CD4-positive, alpha-beta memory T cell (primary cell): ENCODE data around the gene MAP3K9. TPM values are rescaled to one million over a fixed set of nuclear protein-coding genes. Genes with fewer than 3 reads are reported as not detected.

Experiments used
- CTCF ChIA-PET: fragments of 350-600 bp; sonication (Branson Sonifier 250); formaldehyde crosslinking; loops from one replicate; lab custom pipeline; 2021; ENCODE audit warnings: inconsistent platforms; ENCODE audit not compliant: partially characterized antibody; lab: Charles Lee
- POLR2A ChIA-PET: fragments of 350-600 bp; sonication (Branson Sonifier 250); formaldehyde crosslinking; loops from one replicate; lab custom pipeline; 2021; ENCODE audit not compliant: partially characterized antibody; lab: Charles Lee
- DNase-seq, 5 donors: peaks; one replicate each; pipeline versions ENCODE4 v3.0.0 to v3.0.0-alpha.2; 2020 to 2022; ENCODE audit warnings: mixed read lengths in 1 of 5
- H3K27ac ChIP-seq: one replicate; pipeline ENCODE4 v1.7.0; 2013; ENCODE audit warnings: low read depth, low read length
- H3K27me3 ChIP-seq: 2 replicates; pipeline ENCODE4 v1.7.0; 2013; ENCODE audit warnings: mild to moderate bottlenecking, low read length, moderate library complexity; ENCODE audit not compliant: insufficient read depth
- H3K36me3 ChIP-seq: 2 replicates; pipeline ENCODE4 v1.7.0; 2013; ENCODE audit warnings: mild to moderate bottlenecking, low read length, moderate library complexity; ENCODE audit not compliant: insufficient read depth
- H3K4me1 ChIP-seq: 2 replicates; pipeline ENCODE4 v1.7.0; 2013; ENCODE audit warnings: mild to moderate bottlenecking, low read length, moderate library complexity; ENCODE audit not compliant: insufficient read depth
- H3K4me3 ChIP-seq, 2 donors: one replicate each; pipeline ENCODE4 v1.7.0; 2013; ENCODE audit warnings: low read length in 2 of 2, mild to moderate bottlenecking in 1 of 2
- H3K9me3 ChIP-seq, 2 donors: one replicate each; pipeline ENCODE4 v1.7.0; 2013; ENCODE audit warnings: low read length in 2 of 2, control low read depth in 1 of 2; ENCODE audit not compliant: control insufficient read depth in 1 of 2
- H3K27ac Mint-ChIP-seq, 7 donors: one replicate each; pipeline ENCODE4 v1.8.0; 2020 to 2021; ENCODE audit warnings: mixed read lengths in 7 of 7, mild to moderate bottlenecking in 6 of 7, inconsistent platforms in 3 of 7, moderate library complexity in 3 of 7
- H3K27me3 Mint-ChIP-seq, 2 donors: one replicate each; pipeline ENCODE4 v1.8.0; 2020 to 2021; ENCODE audit warnings: mixed read lengths in 2 of 2
- H3K36me3 Mint-ChIP-seq, 2 donors: one replicate each; pipeline ENCODE4 v1.8.0; 2020 to 2021; ENCODE audit warnings: mixed read lengths in 2 of 2, inconsistent platforms in 1 of 2, mild to moderate bottlenecking in 1 of 2
- H3K4me1 Mint-ChIP-seq, 4 donors: one replicate each; pipeline ENCODE4 v1.8.0; 2020 to 2021; ENCODE audit warnings: mixed read lengths in 4 of 4, mild to moderate bottlenecking in 1 of 4
- H3K4me3 Mint-ChIP-seq, 8 donors: one replicate each; pipeline ENCODE4 v1.8.0; 2020 to 2021; ENCODE audit warnings: mixed read lengths in 8 of 8, mild to moderate bottlenecking in 7 of 8, moderate library complexity in 6 of 8, inconsistent platforms in 3 of 8
- H3K9me3 Mint-ChIP-seq, 8 donors: one replicate each; pipeline ENCODE4 v1.8.0; 2020 to 2021; ENCODE audit warnings: mixed read lengths in 8 of 8, mild to moderate bottlenecking in 5 of 8, inconsistent platforms in 3 of 8, moderate library complexity in 1 of 8
- intact Hi-C: fragments of 100-400 bp; cut with micrococcal nuclease; formaldehyde crosslinking; loops from one replicate; pipeline ENCODE4 v1.15.1; 2023
- polyA plus RNA-seq, 2 donors: library from polyadenylated mRNA; unstranded; fragments of 300-500 nt; fragmentation: Illumina TruSeq; gene quantifications; one replicate each; pipeline ENCODE4 v1.2.3, GENCODE V29; 2021
- total RNA-seq, 2 experiments: library from RNA; stranded (reverse); gene quantifications; one replicate each; pipeline ENCODE4 v1.2.3, GENCODE V29; 2021

The MAP3K9 gene
- total and polyA plus RNA-seq, 4 experiments from 2014 or later: 0.47 to 6.4 (median 3.5) TPM

GRCh38 chr14:70702161-70702560 is 107.2 kb downstream of the MAP3K9 start:
- Histone ChIP-seq H3K4me3 (no peak overlapping the region), H3K36me3 (no peaks in the 10 kb centered on the region), H3K9me3 (no peaks in the 10 kb centered on the region), H3K27ac (no peak overlapping the region), H3K27me3 (no peaks in the 10 kb centered on the region), H3K4me1 (no peaks in the 10 kb centered on the region)
- H3K36me3 Mint-ChIP-seq: no peaks in the 10 kb centered on the region
- H3K9me3 Mint-ChIP-seq: no peaks in the 10 kb centered on the region
- H3K27me3 Mint-ChIP-seq: peaks cover 0 to 1% of the 10 kb centered on the region in 2 donors
- ChIA-PET POLR2A (no interaction called here), CTCF (interaction anchor here (1.5 kb wide), 1 partner anchor 82 kb away, joined by 6 read pairs; no protein-coding TSS in a partner anchor)
- no peak overlapping the region for H3K4me3 Mint-ChIP-seq
- DNase-seq: no peak
- H3K27ac Mint-ChIP-seq: no peak overlapping the region
- intact Hi-C loops: no loop called here
- peaks cover 0 to 4% (median 0%) of the 10 kb centered on the region in 4 donors for H3K4me1 Mint-ChIP-seq

DNA sequence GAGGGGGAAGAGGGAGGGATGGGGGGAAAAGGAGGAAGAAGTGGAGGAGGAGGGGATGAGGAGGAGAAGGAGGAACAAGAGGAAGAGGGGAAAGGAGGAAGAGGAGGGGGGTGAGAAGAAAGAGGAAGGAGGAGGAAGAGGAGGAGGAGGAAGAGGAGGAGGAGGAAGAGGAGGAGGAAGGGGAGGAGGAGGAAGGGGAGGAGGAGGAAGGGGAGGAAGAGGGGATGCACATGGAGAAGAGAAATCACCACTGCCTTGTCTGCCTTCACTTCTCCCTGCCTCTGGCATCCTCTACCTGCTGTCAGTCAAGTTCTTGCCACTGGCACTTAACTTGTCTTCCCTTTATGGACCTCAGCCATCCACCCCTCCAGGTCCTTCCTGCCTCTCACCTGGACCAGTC is 107.7 kb downstream of the MAP3K9 start:
- H3K4me3 ChIP-seq: no peak overlapping the region
- Mint-ChIP-seq H3K4me3 (no peak overlapping the region), H3K9me3 (no peaks in the 10 kb centered on the region), H3K27ac (no peak overlapping the region), H3K4me1 (peaks cover 0 to 4% (median 0%) of the 10 kb centered on the region in 4 donors), H3K36me3 (no peaks in the 10 kb centered on the region), H3K27me3 (peaks cover 0 to 1% of the 10 kb centered on the region in 2 donors)
- H3K27me3 ChIP-seq: no peaks in the 10 kb centered on the region
- H3K27ac ChIP-seq: no peak overlapping the region
- no peaks in the 10 kb centered on the region for H3K36me3 ChIP-seq
- ChIA-PET POLR2A (no interaction called here), CTCF (interaction anchor here (1.5 kb wide), 1 partner anchor 82 kb away, joined by 6 read pairs; no protein-coding TSS in a partner anchor)
- DNase-seq: no peak
- no peaks in the 10 kb centered on the region for H3K4me1 ChIP-seq
- intact Hi-C loops: no loop called here
- H3K9me3 ChIP-seq: no peaks in the 10 kb centered on the region

GRCh38 chr14:70700955-70701585 is 108.2 kb downstream of the MAP3K9 start:
- ChIA-PET POLR2A (no interaction called here), CTCF (interaction anchor here (2.4 kb wide), 1 partner anchor 12 kb away, joined by 8 read pairs; no protein-coding TSS in a partner anchor)
- intact Hi-C loops: no loop called here
- no peak overlapping the region for H3K27ac Mint-ChIP-seq
- Histone ChIP-seq H3K4me1 (no peaks in the 10 kb centered on the region), H3K36me3 (no peaks in the 10 kb centered on the region), H3K27ac (no peak overlapping the region), H3K9me3 (no peaks in the 10 kb centered on the region), H3K4me3 (no peak overlapping the region), H3K27me3 (no peaks in the 10 kb centered on the region)
- H3K27me3 Mint-ChIP-seq: peaks cover 0 to 1% of the 10 kb centered on the region in 2 donors
- H3K4me1 Mint-ChIP-seq: peaks cover 0 to 4% (median 0%) of the 10 kb centered on the region in 4 donors
- no peaks in the 10 kb centered on the region for H3K36me3 Mint-ChIP-seq
- DNase-seq: no peak
- H3K4me3 Mint-ChIP-seq: no peak overlapping the region
- H3K9me3 Mint-ChIP-seq: no peaks in the 10 kb centered on the region

GRCh38 chr14:70699646-70700045 is 109.7 kb downstream of the MAP3K9 start:
- H3K36me3 Mint-ChIP-seq: no peaks in the 10 kb centered on the region
- Histone ChIP-seq H3K36me3 (no peaks in the 10 kb centered on the region), H3K27ac (no peak overlapping the region), H3K9me3 (no peaks in the 10 kb centered on the region), H3K4me3 (no peak overlapping the region), H3K4me1 (no peaks in the 10 kb centered on the region), H3K27me3 (no peaks in the 10 kb centered on the region)
- H3K27ac Mint-ChIP-seq: peak overlapping the region in 1 of 7 donors; percentile 59
- no peak for DNase-seq
- intact Hi-C loops: no loop called here
- POLR2A ChIA-PET: no interaction called here
- no peak overlapping the region for H3K4me3 Mint-ChIP-seq
- no peaks in the 10 kb centered on the region for H3K9me3 Mint-ChIP-seq
- H3K27me3 Mint-ChIP-seq: peaks cover 0 to under 1% of the 10 kb centered on the region in 2 donors
- CTCF ChIA-PET: interaction anchor here (2.4 kb wide), 1 partner anchor 13 kb away, joined by 8 read pairs; no protein-coding TSS in a partner anchor
- peaks cover 0 to 4% (median 0%) of the 10 kb centered on the region in 4 donors for H3K4me1 Mint-ChIP-seq

- Histone ChIP-seq H3K27ac (no peak overlapping the region), H3K27me3 (no peaks in the 10 kb centered on the region), H3K36me3 (no peaks in the 10 kb centered on the region), H3K9me3 (no peaks in the 10 kb centered on the region), H3K4me1 (no peaks in the 10 kb centered on the region), H3K4me3 (no peak overlapping the region)
- no peaks in the 10 kb centered on the region for H3K27me3 Mint-ChIP-seq
- no peak for DNase-seq
- intact Hi-C loops: no loop called here
- peaks cover 0 to 4% (median 0%) of the 10 kb centered on the region in 4 donors for H3K4me1 Mint-ChIP-seq
- no peaks in the 10 kb centered on the region for H3K9me3 Mint-ChIP-seq
- POLR2A ChIA-PET: no interaction called here
- no peak overlapping the region for H3K4me3 Mint-ChIP-seq
- no peak overlapping the region for H3K27ac Mint-ChIP-seq
- CTCF ChIA-PET: no interaction called here
- H3K36me3 Mint-ChIP-seq: no peaks in the 10 kb centered on the region
Measured at GRCh38 chr14:70698288-70698687, 111.0 kb downstream of the MAP3K9 start.

DNA sequence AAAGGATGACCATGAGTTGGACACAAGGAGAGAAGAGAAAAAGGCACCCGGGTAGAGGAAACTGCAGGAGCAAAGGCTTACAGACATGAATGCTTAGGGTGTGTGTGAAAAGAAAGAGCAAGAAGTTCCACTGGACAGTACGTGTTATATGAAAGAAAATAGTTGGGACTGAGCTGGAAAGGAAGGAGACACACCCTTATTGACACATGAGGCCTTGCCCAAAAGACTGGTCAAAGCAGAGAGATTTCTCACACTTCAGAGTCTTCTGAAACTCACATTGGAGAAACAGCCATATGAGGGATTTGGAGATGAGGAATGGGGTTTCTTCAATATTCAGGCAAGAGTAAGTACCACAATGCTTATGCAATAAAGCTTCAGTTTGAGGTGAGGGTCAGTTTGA is 111.6 kb downstream of the MAP3K9 start:
- no peak overlapping the region for H3K4me3 Mint-ChIP-seq
- H3K4me3 ChIP-seq: no peak overlapping the region
- H3K9me3 ChIP-seq: no peaks in the 10 kb centered on the region
- intact Hi-C loops: no loop called here
- peaks cover 0 to 4% (median 0%) of the 10 kb centered on the region in 4 donors for H3K4me1 Mint-ChIP-seq
- no peak overlapping the region for H3K27ac Mint-ChIP-seq
- H3K36me3 ChIP-seq: no peaks in the 10 kb centered on the region
- no peaks in the 10 kb centered on the region for H3K27me3 Mint-ChIP-seq
- H3K36me3 Mint-ChIP-seq: no peaks in the 10 kb centered on the region
- H3K4me1 ChIP-seq: no peaks in the 10 kb centered on the region
- H3K27me3 ChIP-seq: no peaks in the 10 kb centered on the region
- ChIA-PET CTCF (no interaction called here), POLR2A (no interaction called here)
- DNase-seq: no peak
- H3K27ac ChIP-seq: no peak overlapping the region
- no peaks in the 10 kb centered on the region for H3K9me3 Mint-ChIP-seq

GRCh38 chr14:70696026-70696425 is 113.3 kb downstream of the MAP3K9 start:
- POLR2A ChIA-PET: interaction anchor here (0.7 to 1.0 kb wide), 2 partner anchors 15 to 76 kb away, joined by 3 read pairs; no protein-coding TSS in a partner anchor
- DNase-seq: no peak
- Histone ChIP-seq H3K36me3 (no peaks in the 10 kb centered on the region), H3K4me3 (no peak overlapping the region), H3K9me3 (no peaks in the 10 kb centered on the region), H3K27me3 (no peaks in the 10 kb centered on the region), H3K27ac (no peak overlapping the region), H3K4me1 (no peaks in the 10 kb centered on the region)
- Mint-ChIP-seq H3K36me3 (no peaks in the 10 kb centered on the region), H3K27ac (no peak overlapping the region), H3K4me3 (no peak overlapping the region), H3K27me3 (no peaks in the 10 kb centered on the region), H3K4me1 (no peaks in the 10 kb centered on the region), H3K9me3 (no peaks in the 10 kb centered on the region)
- intact Hi-C loops: no loop called here
- CTCF ChIA-PET: interaction anchor here (1.3 kb wide), 1 partner anchor 11 kb away, joined by 4 read pairs; no protein-coding TSS in a partner anchor
